ENCODE data around the gene SMPD4.
"Not testable (repeated sequence)": the region's sequence is repeated elsewhere in the genome, so short reads cannot be mapped to it uniquely, and the experiment has no call there.

SMPD4 gene

GRCh38 chr2:130181325-130181879 is at the start of gene SMPD4:
TSS of gene SMPD4 (minus strand) at chr2:130181602. CDS start at chr2:130176592, 5,010 bp downstream.
- DNase-seq (ENCODE audit: low read depth in 4 of 4, low spot score in 1 of 4): peak; percentile 92 to 98 (median 96)

GRCh38 chr2:130230907-130231306 is 49.5 kb upstream of the SMPD4 start:
- DNase-seq (ENCODE audit: low read depth in 4 of 4, low spot score in 1 of 4): not testable (repeated sequence)

- DNase-seq (ENCODE audit: low read depth in 4 of 4, low spot score in 1 of 4): not testable (repeated sequence)
Observed at GRCh38 chr2:130230376-130230775, 49.0 kb upstream of the SMPD4 start.

DNA sequence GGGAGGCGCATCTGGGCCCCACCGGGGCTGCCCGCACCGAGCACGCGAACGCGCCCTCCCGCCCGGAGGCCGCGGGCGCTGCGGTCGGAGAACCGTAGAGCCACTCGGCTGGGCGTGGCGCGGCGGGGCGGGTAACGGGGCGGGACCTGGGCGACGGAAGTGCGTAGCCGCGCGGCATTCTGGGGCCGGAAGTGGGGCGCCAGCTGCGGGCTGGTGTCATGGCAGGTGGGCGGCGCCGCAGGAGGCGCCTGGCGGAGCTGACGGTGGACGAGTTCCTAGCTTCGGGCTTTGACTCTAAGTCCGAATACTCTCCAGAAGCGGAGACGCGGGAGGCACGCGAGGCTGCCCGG is 47.7 kb upstream of the SMPD4 start:
- DNase-seq (ENCODE audit: low read depth in 4 of 4, low spot score in 1 of 4): not testable (repeated sequence)

DNA sequence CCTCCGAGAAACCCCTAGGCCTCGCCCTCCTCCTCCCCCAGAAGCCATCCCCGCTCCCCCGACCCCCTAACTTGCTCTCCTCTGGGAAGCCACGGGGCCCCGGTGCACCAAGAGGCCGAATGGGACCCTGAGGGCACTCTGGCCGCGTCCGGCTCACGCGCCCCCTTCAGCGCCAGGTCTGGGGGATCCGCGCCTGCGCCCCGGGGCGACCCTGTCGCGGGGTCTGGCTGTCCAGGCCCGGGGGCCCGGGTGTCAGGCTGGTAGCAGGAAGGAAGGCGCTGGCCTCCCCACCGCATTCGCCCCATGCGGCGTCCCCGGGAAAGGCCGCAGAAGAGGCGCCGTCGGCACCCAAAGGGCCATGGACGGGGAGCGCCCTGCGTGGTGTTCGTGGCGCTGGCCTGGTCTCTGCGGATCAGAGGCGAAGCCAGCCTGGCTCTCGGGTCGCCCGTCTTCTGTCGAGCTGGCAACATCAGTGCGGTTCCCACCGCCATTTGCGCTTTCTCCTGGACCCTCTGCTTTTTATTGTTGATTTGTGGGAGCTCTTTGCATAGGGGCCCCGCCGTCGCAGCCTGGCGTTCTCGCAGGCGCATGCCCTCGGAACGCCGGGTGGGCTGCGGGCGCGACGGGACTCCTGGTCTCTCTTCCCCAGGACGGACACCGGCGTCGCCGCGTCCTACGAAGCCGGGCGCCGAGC is 47.2 kb upstream of the SMPD4 start:
- not testable (repeated sequence) for DNase-seq (ENCODE audit: low read depth in 4 of 4, low spot score in 1 of 4)

- not testable (repeated sequence) for DNase-seq (ENCODE audit: low read depth in 4 of 4, low spot score in 1 of 4)
Observed at GRCh38 chr2:130228005-130228404, 46.6 kb upstream of the SMPD4 start.

DNA sequence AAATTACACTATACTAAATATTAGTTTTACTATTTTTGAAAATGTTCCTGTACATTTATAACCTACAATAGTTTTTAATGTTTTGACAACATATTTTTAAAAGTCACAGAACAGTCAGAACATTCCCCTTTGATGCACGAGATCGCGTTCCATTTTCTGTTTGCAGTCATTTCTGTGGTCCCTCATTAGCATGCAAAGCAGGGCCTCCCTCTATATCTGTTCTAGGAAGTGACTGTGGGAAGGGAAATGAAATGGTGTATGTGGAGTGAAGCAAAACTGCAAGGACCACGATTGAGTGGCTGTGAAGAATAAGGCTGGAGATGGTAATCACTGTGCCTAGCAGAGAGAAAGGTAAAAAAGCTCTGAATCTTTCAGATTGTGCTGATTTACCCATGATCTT is 41.1 kb upstream of the SMPD4 start:
- DNase-seq (ENCODE audit: low read depth in 4 of 4, low spot score in 1 of 4): not testable (repeated sequence)

GRCh38 chr2:130220505-130220904 is 39.1 kb upstream of the SMPD4 start:
- not testable (repeated sequence) for DNase-seq (ENCODE audit: low read depth in 4 of 4, low spot score in 1 of 4)

DNA sequence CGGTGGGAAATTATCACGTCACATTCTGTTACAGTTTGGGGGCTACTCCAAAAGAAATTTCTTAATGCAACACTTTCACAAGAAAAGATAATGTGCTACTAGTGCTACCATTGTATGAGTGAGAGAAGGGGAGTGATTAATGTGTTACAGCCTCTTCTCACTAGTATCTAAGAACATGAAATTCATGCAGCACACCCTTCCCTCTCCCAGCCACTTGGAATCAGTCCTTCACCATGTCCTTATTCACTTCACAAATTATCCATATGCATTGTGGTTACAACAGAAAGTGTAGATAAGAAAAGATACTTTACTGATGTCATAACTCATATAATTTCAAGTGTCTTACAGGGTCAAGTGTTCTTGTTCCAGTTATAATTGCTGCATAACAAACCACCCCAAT is 37.7 kb upstream of the SMPD4 start:
- not testable (repeated sequence) for DNase-seq (ENCODE audit: low read depth in 4 of 4, low spot score in 1 of 4)

DNA sequence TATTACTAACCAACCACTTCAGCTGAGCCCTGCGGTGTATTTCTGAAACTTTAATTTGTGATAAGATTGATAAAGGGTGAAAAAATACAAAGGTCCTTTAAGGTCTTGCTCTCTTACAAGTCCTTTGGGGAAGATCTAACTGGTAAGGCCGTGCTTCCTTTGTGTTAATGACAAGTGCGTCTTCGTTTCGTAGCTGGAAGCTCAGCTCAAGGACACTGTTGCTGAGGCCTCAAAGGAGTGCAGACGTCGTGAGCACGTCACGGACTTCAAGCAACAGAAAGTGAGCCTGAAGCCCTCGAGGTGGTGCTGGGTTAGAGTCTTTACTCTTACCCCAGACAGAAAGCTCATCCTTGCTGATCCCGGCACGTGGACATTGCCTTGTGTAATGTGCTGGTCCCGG is 25.6 kb upstream of the SMPD4 start:
- not testable (repeated sequence) for DNase-seq (ENCODE audit: low read depth in 4 of 4, low spot score in 1 of 4)

DNA sequence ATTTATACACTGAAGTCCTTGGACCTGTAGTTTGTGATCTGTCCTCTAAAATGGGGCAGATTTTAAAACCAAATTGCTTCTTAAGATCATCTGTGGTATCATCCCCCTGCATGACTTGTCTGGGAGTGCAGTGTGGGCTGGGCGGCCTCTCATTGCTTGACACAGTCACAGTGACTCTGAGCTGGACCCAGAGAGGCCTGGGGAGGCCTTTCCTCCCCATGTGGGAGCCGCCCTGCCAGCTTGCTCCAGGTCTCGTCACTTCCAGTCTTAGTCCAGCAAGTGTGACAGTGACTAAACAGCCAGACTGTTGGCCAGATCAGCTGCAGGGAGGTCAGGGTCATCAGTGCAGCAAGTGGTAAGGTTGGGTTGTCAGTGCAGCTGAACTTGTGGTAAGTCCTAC is 21.7 kb upstream of the SMPD4 start:
- DNase-seq (ENCODE audit: low read depth in 4 of 4, low spot score in 1 of 4): not testable (repeated sequence)

- DNase-seq (ENCODE audit: low read depth in 4 of 4, low spot score in 1 of 4): not testable (repeated sequence)
Observed at GRCh38 chr2:130202518-130202917, 21.1 kb upstream of the SMPD4 start.

DNA sequence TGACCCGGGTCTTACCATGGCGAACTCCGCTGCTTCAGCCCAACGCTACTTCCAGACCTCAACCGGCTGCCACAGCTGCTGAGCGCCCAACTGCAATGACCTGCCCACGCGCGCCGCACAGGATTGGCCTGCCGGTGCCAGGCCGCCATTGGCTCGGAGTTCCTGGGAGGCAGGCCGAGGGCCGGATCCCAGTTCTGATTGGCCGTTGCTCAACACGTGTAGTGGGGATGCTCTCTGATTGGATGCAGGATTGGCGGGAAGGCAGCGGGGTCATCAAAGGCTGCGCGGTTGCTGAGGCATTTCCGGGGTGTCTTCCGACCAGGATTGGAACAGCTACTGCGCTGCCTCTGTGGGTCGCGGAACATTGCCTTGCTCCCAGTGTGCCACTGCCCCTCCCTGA is 16.9 kb upstream of the SMPD4 start, which contains the start of gene TUBA3E:
Gene TUBA3E, minus strand, starts transcription at position 97 of the 400 bp plus-strand sequence. Its CDS starts 79 bp downstream, at position 18.
- no peak for DNase-seq (ENCODE audit: low read depth in 4 of 4, low spot score in 1 of 4)

DNA sequence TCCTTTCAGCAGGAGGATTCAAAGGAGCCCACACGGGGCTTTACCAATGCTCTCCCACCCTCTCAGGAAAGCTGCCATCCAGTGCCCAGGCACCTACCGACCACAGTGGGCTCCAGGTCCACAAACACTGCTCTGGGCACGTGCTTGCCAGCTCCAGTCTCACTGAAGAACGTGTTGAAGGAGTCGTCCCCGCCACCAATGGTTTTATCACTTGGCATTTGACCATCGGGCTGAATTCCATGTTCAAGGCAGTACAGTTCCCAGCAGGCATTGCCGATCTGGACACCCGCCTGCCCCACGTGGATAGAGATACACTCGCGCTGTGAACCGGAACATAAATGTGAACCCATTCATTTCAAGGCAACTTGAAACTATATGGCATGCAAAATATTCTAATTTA is 14.7 kb upstream of the SMPD4 start:
- not testable (repeated sequence) for DNase-seq (ENCODE audit: low read depth in 4 of 4, low spot score in 1 of 4)

- not testable (repeated sequence) for DNase-seq (ENCODE audit: low read depth in 4 of 4, low spot score in 1 of 4)
Observed at GRCh38 chr2:130195089-130195635, 13.8 kb upstream of the SMPD4 start.

DNA sequence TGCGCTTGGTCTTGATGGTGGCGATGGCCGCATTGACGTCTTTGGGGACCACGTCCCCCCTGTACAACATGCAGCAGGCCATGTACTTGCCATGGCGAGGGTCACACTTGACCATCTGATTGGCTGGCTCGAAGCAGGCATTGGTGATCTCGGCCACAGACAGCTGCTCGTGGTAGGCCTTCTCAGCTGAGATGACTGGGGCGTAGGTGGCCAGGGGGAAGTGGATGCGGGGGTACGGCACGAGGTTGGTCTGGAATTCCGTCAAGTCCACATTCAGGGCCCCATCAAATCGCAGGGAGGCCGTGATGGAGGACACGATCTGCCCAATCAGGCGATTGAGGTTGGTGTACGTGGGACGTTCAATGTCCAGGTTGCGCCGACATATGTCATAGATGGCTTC is 12.4 kb upstream of the SMPD4 start:
- not testable (repeated sequence) for DNase-seq (ENCODE audit: low read depth in 4 of 4, low spot score in 1 of 4)

DNA sequence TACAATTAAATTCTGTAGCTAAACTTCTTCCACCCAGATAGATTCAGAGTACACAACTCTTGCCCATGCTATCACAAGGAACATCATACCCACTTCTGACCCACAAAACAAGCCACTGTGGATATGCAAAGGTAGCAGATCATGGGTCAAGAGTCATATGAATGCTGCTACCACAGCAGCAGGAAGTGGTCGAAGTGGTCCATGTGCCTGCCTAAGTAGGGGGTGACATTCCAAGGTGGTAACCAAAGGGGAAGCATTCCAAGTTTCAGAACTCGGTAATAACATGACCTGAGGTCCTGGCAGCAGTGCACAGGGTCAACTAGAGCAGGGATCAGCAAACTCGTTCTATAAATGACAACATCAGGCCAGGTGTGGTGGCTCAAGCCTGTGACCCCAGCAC is 11.0 kb upstream of the SMPD4 start:
- not testable (repeated sequence) for DNase-seq (ENCODE audit: low read depth in 4 of 4, low spot score in 1 of 4)

DNA sequence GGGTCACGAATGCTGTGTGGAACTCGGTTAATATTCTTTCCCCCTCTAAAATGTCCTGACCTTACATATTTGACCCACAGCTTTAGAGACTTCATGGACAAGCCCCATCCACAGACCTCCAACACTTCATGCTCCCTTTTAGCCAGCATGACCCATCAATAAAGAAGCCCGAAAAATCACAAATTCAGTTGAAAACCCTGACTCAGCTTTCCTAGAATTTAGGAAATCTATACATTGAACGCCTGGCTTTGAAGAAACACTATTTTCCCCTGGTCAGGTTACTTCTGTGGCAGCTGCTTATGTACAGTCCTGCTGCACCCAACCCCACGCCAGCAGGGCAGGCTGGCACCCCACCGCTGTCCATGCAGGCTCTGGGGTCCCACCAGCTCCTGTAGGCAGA is 9.9 kb upstream of the SMPD4 start:
- DNase-seq (ENCODE audit: low read depth in 4 of 4, low spot score in 1 of 4): not testable (repeated sequence)

DNA sequence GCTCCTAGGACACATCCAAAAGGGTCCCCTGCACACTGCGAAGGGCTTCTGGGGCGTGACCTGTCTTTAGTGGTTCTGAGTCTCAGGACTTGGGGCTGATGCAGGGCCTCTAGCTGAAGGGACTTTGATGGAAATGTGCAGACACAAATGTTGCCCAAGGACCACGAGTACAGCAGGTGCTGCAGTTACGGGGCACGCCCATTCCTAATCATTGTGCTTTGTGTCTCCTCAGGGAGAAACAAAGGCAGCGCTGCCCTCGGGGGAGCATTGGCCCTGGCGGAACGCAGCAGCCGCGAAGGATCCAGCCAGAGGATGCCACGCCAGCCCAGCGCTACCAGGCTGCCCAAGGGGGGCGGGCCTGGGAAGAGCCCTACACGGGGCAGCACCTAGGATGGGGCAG is 8.8 kb upstream of the SMPD4 start:
- no peak for DNase-seq (ENCODE audit: low read depth in 4 of 4, low spot score in 1 of 4)

GRCh38 chr2:130188958-130189357 is 7.6 kb upstream of the SMPD4 start:
- DNase-seq (ENCODE audit: low read depth in 4 of 4, low spot score in 1 of 4): not testable (repeated sequence)

DNA sequence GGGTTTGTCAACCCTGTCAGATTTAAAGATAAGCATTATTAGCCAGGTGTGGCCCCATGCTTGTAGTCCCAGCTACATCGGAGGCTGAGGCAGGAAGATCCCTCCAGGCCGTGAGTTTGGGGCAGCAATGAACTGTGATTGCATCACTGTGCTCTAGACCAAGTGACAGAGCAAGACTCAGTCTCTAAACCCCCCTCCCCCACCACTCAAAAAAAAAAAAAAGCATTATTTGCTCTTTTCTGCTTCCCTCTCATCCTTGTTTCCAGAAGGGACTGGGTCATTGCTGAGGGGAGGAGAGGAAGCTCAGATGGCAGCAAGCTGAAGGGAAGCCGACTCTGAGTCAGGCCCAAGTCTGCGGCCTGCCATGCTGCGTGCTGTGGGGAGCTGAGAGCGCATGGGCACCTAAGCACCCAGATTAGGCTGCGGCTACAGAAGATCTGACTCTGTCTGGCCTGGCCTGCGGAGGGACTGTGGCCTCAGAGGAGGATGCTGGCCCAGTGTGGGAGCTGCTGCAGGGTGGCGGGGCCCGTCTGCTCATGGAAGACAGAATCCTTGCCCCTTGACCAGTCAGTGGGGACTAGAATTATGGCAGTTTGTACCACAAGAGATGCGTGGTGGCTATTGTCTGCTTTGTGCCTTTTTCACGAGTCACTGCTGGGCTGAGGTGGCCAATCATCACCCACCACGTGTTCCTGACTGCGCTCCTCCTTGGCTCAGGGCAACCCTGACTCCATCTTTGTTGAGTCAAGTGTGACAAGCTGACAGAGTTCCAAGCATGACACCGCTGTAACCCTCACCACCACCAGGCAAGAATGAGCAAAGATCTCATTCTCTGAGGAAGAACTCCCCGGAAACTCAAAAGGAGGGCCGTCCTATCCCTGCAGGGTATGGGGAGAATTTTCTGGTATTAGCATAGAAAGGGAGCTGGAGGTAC is 6.7 kb upstream of the SMPD4 start:
- DNase-seq (ENCODE audit: low read depth in 4 of 4, low spot score in 1 of 4): not testable (repeated sequence)
